Left lung (tissue), 10 donors: ENCODE results near the gene ZDHHC5. TPM values are rescaled to one million over a fixed set of nuclear protein-coding genes. Genes with fewer than 3 reads are reported as not detected.
"Not testable (repeated sequence)": the region's sequence is repeated elsewhere in the genome, so short reads cannot be mapped to it uniquely, and the experiment has no call there.

Experiments
- ATAC-seq: fragments of 200-7000 bp; cut with Tn5 transposase; one replicate; pipeline ENCODE4 v1.9.1; 2020; ENCODE audit warnings: moderate library complexity
- DNase-seq, 4 donors: peaks; one replicate each; pipeline ENCODE4 v3.0.0-alpha.2; 2013 to 2020
- H3K27ac ChIP-seq, 2 donors: fragments of 200-600 bp; sonication (generic) in 1 of 2; one replicate each; pipeline versions ENCODE4 v1.5.0 to v1.8.0; 2020 to 2021
- H3K27me3 ChIP-seq, 2 donors: fragments of 200-600 bp; sonication (generic) in 1 of 2; one replicate each; pipeline versions ENCODE4 v1.5.0 to v1.8.0; 2020 to 2021
- H3K36me3 ChIP-seq, 2 donors: fragments of 200-600 bp; sonication (generic) in 1 of 2; one replicate each; pipeline versions ENCODE4 v1.5.0 to v1.8.0; 2020 to 2021
- H3K4me1 ChIP-seq, 2 donors: fragments of 200-600 bp; one replicate each; pipeline ENCODE4 v1.8.0; 2021
- H3K4me3 ChIP-seq, 2 donors: fragments of 200-600 bp; sonication (generic) in 1 of 2; one replicate each; pipeline versions ENCODE4 v1.5.0 to v1.8.0; 2020 to 2021; ENCODE audit warnings: mild to moderate bottlenecking in 1 of 2
- H3K9me3 ChIP-seq, 2 donors: fragments of 200-600 bp; sonication (generic) in 1 of 2; one replicate each; pipeline versions ENCODE4 v1.5.0 to v1.8.0; 2020 to 2021
- CTCF ChIP-seq, 2 donors: fragments of 200-600 bp; sonication (generic) in 1 of 2; IDR thresholded peaks; one replicate each; pipeline versions ENCODE4 v1.5.0 to v1.8.0; 2021; ENCODE audit warnings: antibody characterized with exemption in 2 of 2
- intact Hi-C, 2 donors: fragments of 100-400 bp; cut with DNase I; formaldehyde crosslinking; loops; one replicate each; pipeline versions ENCODE4 v1.11.2 to v1.14.2; 2022
- polyA plus RNA-seq, 6 donors: library from polyadenylated mRNA; unstranded; fragments of 120-200 nt; gene quantifications; one replicate each; pipeline ENCODE4 v1.2.1, GENCODE V29; 2013; ENCODE audit not compliant: insufficient read length in 6 of 6
- total RNA-seq, 2 donors: library from RNA; stranded (reverse); fragmentation: NEBNext Ultra II Directional; extraction: Animal tissue kit (Norgen Biotek cat#: 25700); gene quantifications; one replicate each; pipeline ENCODE4 v1.2.1, GENCODE V29; 2021
- donor health status: DM: no; HTN: yes; CAD: no.
- donor health status: DM: no; HTN: no; CAD: no.

ZDHHC5 gene
- total and polyA plus RNA-seq, 8 donors, result 37.5 to 83.6 (median 43.9) TPM

- no peak overlapping the region for H3K4me3 ChIP-seq
Measured at GRCh38 chr11:57709802-57710367, 42.0 kb downstream of the ZDHHC5 start.

GRCh38 chr11:57711414-57712255, 43.7 kb downstream of the ZDHHC5 start, which contains the start of gene MED19:
Gene MED19, minus strand, starts transcription at chr11:57712215. Its CDS starts 36 bp downstream, at chr11:57712179.
- H3K36me3 ChIP-seq, result peaks cover 0 to 12% of the 10 kb centered on the region in 2 donors
- peaks cover 19 to 49% of the 10 kb centered on the region in 2 donors for H3K4me1 ChIP-seq
- no peaks in the 10 kb centered on the region for H3K9me3 ChIP-seq
- no peak for TF ChIP-seq CTCF (IDR thresholded peaks at IDR 0.05)
- H3K4me3 ChIP-seq, result peak within 1 kb of the TSS; percentile 97 to 98
- no peaks in the 10 kb centered on the region for H3K27me3 ChIP-seq
- ATAC-seq (peak; percentile 84), DNase-seq (peak; percentile 69 to 92 (median 86))
- intact Hi-C loops, result no loop called here
- H3K27ac ChIP-seq, result peak within 1 kb of the TSS; percentile 80 to 94

More at GRCh38 chr11:57709802-57710367, 42.0 kb downstream of the ZDHHC5 start:
- H3K4me1 ChIP-seq, result peaks cover 19 to 43% of the 10 kb centered on the region in 2 donors
- intact Hi-C loops, result no loop called here
- TF ChIP-seq CTCF (IDR thresholded peaks at IDR 0.05), result no peak
- H3K27me3 ChIP-seq, result no peaks in the 10 kb centered on the region
- H3K36me3 ChIP-seq, result peaks cover 0 to 23% of the 10 kb centered on the region in 2 donors
- ATAC-seq (no peak), DNase-seq (no peak)
- no peaks in the 10 kb centered on the region for H3K9me3 ChIP-seq
- no peak overlapping the region for H3K27ac ChIP-seq

- intact Hi-C loops, result no loop called here
- peak within 1 kb of the TSS; percentile 80 to 94 for H3K27ac ChIP-seq
- peaks cover 0 to 12% of the 10 kb centered on the region in 2 donors for H3K36me3 ChIP-seq
- no peaks in the 10 kb centered on the region for H3K9me3 ChIP-seq
- TF ChIP-seq CTCF (IDR thresholded peaks at IDR 0.05), result no peak
- peak within 1 kb of the TSS; percentile 97 to 98 for H3K4me3 ChIP-seq
- no peaks in the 10 kb centered on the region for H3K27me3 ChIP-seq
- peaks cover 19 to 49% of the 10 kb centered on the region in 2 donors for H3K4me1 ChIP-seq
- DNase-seq (peak; percentile 93 to 97 (median 94)), ATAC-seq (peak; percentile 94)
Measured at GRCh38 chr11:57712256-57713150, 44.6 kb downstream of the ZDHHC5 start, which contains the start of gene TMX2. Gene TMX2, plus strand, starts transcription at chr11:57712593. Its CDS starts 26 bp downstream, at chr11:57712619.

- ATAC-seq, result no peak
Measured at GRCh38 chr11:57713835-57714234, 45.9 kb downstream of the ZDHHC5 start.

GRCh38 chr11:57716726-57717125, 48.8 kb downstream of the ZDHHC5 start:
- H3K27ac ChIP-seq, H3K27me3 ChIP-seq, H3K9me3 ChIP-seq, ATAC-seq, intact Hi-C loops, H3K4me3 ChIP-seq, DNase-seq: not testable (repeated sequence)
- peaks cover 0 to 26% of the 10 kb centered on the region in 2 donors for H3K36me3 ChIP-seq
- H3K4me1 ChIP-seq, result peaks cover 14 to 26% of the 10 kb centered on the region in 2 donors

More at GRCh38 chr11:57713835-57714234, 45.9 kb downstream of the ZDHHC5 start:
- no peaks in the 10 kb centered on the region for H3K27me3 ChIP-seq
- H3K36me3 ChIP-seq, result peaks cover 0 to 12% of the 10 kb centered on the region in 2 donors
- DNase-seq, result no peak
- H3K27ac ChIP-seq, result no peak overlapping the region
- no peak for TF ChIP-seq CTCF (IDR thresholded peaks at IDR 0.05)
- H3K4me3 ChIP-seq, result peak overlapping the region; percentile 97 to 98
- no peaks in the 10 kb centered on the region for H3K9me3 ChIP-seq
- intact Hi-C loops, result no loop called here
- peaks cover 19 to 49% of the 10 kb centered on the region in 2 donors for H3K4me1 ChIP-seq
